ENCODE measurements around the gene PIK3R1. TPM values are rescaled to one million over a fixed set of nuclear protein-coding genes. Genes with fewer than 3 reads are reported as not detected.

Gene PIK3R1
- total RNA-seq, 4 donors from 2014 or later: 86.1 to 107 (median 94.8) TPM

DNA sequence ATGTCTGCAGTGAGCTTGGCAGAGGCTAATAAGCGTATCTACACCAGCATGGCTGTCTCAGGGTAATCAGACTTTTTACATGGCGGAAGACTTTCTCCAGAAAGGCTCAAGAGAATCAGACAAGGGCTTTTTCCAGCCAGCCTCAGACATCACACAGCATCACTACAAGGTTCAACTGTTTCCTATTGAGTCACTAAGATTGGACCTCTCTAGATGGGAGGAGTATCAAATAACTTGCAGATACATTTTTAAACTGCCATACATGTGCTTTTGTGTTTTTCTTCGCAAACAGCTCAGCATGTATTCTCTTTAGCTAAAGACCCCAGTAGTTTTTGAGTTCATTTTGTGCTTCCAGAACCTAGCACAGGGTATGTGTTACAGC, 22.9 kb upstream of the PIK3R1 start:
- intact Hi-C loops (cut with DNase I): no loop called here
- H3K36me3 ChIP-seq: no peaks in the 10 kb centered on the region
- DNase-seq: no peak
- 92 to 100% methylated on average over 3 of the region's 3 CpGs for WGBS, 2 donors
- H3K9me3 ChIP-seq: no peaks in the 10 kb centered on the region
- no peak overlapping the region for H3K27ac ChIP-seq
- TF ChIP-seq, protein P1, sequence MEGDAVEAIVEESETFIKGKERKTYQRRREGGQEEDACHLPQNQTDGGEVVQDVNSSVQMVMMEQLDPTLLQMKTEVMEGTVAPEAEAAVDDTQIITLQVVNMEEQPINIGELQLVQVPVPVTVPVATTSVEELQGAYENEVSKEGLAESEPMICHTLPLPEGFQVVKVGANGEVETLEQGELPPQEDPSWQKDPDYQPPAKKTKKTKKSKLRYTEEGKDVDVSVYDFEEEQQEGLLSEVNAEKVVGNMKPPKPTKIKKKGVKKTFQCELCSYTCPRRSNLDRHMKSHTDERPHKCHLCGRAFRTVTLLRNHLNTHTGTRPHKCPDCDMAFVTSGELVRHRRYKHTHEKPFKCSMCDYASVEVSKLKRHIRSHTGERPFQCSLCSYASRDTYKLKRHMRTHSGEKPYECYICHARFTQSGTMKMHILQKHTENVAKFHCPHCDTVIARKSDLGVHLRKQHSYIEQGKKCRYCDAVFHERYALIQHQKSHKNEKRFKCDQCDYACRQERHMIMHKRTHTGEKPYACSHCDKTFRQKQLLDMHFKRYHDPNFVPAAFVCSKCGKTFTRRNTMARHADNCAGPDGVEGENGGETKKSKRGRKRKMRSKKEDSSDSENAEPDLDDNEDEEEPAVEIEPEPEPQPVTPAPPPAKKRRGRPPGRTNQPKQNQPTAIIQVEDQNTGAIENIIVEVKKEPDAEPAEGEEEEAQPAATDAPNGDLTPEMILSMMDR (IDR thresholded peaks at IDR 0.05): no peak
- TF ChIP-seq POLR2A (IDR thresholded peaks at IDR 0.05): no peak
- H3K27me3 ChIP-seq: no peaks in the 10 kb centered on the region
- no peak overlapping the region for H3K4me3 ChIP-seq (replicated peaks in 1 of 3)
- no peaks in the 10 kb centered on the region for H3K4me1 ChIP-seq

DNA sequence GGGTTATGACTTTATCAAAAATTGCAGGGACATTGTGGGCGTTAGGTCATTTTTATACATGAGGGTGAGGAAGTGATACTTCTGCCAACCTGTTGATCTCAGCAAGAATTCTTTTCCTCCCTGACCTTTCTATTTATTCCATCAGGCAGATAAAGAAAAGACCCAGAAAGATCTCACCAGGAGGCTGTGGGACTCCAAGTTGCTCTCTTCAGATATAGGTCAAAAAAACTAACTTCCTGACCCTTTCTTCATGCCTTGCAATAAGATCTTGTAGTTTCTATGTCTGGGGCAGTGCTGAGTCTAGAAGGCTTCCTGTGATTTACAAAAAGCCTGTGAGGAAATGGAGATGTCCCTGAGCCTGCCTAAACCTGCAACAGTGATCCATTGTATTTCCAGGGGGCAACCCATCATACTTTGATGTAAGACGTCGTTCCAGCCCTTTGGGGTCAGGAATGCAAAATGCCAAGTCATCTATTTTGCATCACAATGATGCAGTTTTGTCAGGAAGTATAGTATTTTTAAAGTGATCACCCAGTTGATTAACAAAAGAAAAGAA, 22.0 kb upstream of the PIK3R1 start:
- H3K27me3 ChIP-seq: no peaks in the 10 kb centered on the region
- no peaks in the 10 kb centered on the region for H3K36me3 ChIP-seq
- intact Hi-C loops (cut with DNase I): no loop called here
- DNase-seq: no peak
- WGBS, 2 donors: 56 to 64% methylated on average over 3 of the region's 3 CpGs
- no peak for TF ChIP-seq POLR2A (IDR thresholded peaks at IDR 0.05)
- TF ChIP-seq, protein P1 (IDR thresholded peaks at IDR 0.05): no peak
- no peaks in the 10 kb centered on the region for H3K4me1 ChIP-seq
- no peak overlapping the region for H3K27ac ChIP-seq
- no peak overlapping the region for H3K4me3 ChIP-seq (replicated peaks in 1 of 3)
- H3K9me3 ChIP-seq: no peaks in the 10 kb centered on the region

DNA sequence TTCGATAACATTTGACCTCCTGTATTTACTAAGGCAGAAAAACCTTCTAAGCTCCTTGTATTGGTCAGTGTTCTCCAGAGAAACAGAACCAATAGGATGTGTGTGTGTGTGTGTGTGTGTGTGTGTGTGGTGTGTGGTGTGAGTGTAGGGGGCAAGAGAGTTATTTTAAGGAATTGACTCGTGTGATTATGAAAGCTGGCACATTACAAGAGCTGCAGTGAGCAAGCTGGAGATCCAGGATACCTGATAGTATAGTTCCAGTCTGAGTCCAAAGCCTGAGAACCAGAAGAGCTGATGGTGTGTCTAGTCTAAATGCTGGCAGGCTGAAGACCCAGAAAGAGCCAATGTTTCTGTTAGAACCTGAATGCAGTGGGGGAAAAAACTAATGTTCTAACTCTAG, 21.2 kb upstream of the PIK3R1 start:
- no peak for DNase-seq
- no peak overlapping the region for H3K4me3 ChIP-seq (replicated peaks in 1 of 3)
- no peaks in the 10 kb centered on the region for H3K27me3 ChIP-seq
- 60 to 66% methylated on average over 2 of the region's 2 CpGs for WGBS, 2 donors
- H3K36me3 ChIP-seq: no peaks in the 10 kb centered on the region
- TF ChIP-seq, protein P1 (IDR thresholded peaks at IDR 0.05): no peak
- TF ChIP-seq POLR2A (IDR thresholded peaks at IDR 0.05): no peak
- H3K4me1 ChIP-seq: no peaks in the 10 kb centered on the region
- no peak overlapping the region for H3K27ac ChIP-seq
- no peaks in the 10 kb centered on the region for H3K9me3 ChIP-seq
- intact Hi-C loops (cut with DNase I): no loop called here

DNA sequence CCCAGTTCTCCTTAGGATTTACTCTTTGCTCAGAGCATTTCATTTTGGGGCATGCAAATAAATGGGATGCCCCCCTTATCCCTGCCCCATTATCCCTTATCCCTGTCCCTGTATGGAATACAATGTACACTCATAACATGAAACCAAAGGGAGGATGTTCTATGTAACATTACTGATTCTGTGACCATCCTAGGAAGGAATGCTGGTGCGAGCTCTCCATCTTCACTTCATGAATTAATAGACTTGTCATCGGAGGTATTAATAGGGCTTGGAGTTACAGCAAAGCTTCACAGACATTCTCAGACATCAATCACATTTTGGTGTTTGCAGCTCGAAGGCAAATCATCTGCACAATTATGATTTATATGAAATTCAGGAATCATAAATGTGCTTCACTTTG, 20.4 kb upstream of the PIK3R1 start:
- H3K9me3 ChIP-seq: no peaks in the 10 kb centered on the region
- no peak overlapping the region for H3K27ac ChIP-seq
- TF ChIP-seq POLR2A (IDR thresholded peaks at IDR 0.05): no peak
- TF ChIP-seq, protein P1 (IDR thresholded peaks at IDR 0.05): no peak
- H3K36me3 ChIP-seq: no peaks in the 10 kb centered on the region
- H3K4me1 ChIP-seq: no peaks in the 10 kb centered on the region
- no peak overlapping the region for H3K4me3 ChIP-seq (replicated peaks in 1 of 3)
- 98 to 100% methylated on average over 3 of the region's 3 CpGs for WGBS, 2 donors
- intact Hi-C loops (cut with DNase I): no loop called here
- DNase-seq: no peak
- no peaks in the 10 kb centered on the region for H3K27me3 ChIP-seq

DNA sequence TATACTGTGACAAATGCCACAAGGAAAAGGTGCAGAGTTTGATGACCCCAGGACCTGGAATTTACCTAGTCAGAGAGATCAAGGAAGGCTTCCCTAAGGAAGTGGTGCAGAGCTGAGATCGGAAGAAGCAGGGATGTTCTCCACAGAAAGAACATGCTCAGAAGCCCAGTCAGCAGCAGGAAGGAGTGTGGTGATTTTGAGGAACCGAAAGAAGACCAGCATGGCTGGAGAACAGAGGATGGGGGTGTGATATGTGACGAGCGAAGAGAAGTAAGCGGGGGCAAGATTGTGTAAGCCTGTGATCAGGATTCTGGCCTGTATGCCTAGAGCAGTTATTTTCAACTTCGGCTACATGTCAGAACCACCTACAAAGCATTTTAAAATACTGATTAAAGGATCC, 18.7 kb upstream of the PIK3R1 start:
- no peak for DNase-seq
- Histone ChIP-seq H3K4me3 (replicated peaks in 1 of 3) (no peak overlapping the region), H3K4me1 (no peaks in the 10 kb centered on the region), H3K9me3 (no peaks in the 10 kb centered on the region), H3K36me3 (no peaks in the 10 kb centered on the region), H3K27me3 (no peaks in the 10 kb centered on the region), H3K27ac (no peak overlapping the region)
- 89 to 91% methylated on average over 6 of the region's 6 CpGs for WGBS, 2 donors
- TF ChIP-seq, protein P1 (IDR thresholded peaks at IDR 0.05): no peak
- no peak for TF ChIP-seq POLR2A (IDR thresholded peaks at IDR 0.05)
- intact Hi-C loops (cut with DNase I): no loop called here
